Thoracic aorta (tissue), 2 donors: ENCODE results near the gene DNAJB2. TPM values are rescaled to one million over a fixed set of nuclear protein-coding genes. Genes with fewer than 3 reads are reported as not detected.

Experiments
- ATAC-seq: fragments of 150-250 bp; one replicate; pipeline ENCODE4 v1.8.0; 2017; ENCODE audit warnings: low read depth; ENCODE audit not compliant: insufficient number of reproducible peaks, low FRiP score
- DNase-seq: peaks from one replicate; pipeline ENCODE4 v3.0.0-alpha.2; 2020; ENCODE audit warnings: low spot score
- H3K27ac ChIP-seq, 2 donors: fragments of 200-600 bp; sonication (generic); 1 replicate in 1 of 2; 2 replicates in 1 of 2; pipeline ENCODE4 v1.5.1; 2016; ENCODE audit warnings: mild to moderate bottlenecking in 2 of 2, moderate library complexity in 2 of 2
- H3K27me3 ChIP-seq: fragments of 200-600 bp; sonication (generic); replicated peaks from 2 replicates; pipeline ENCODE4 v1.6.0; 2016; ENCODE audit warnings: mild to moderate bottlenecking; ENCODE audit not compliant: insufficient read depth
- H3K36me3 ChIP-seq: fragments of 200-600 bp; sonication (generic); one replicate; pipeline ENCODE4 v1.5.1; 2016
- H3K4me1 ChIP-seq, 2 donors: fragments of 200-600 bp; sonication (generic); 1 replicate in 1 of 2; 2 replicates in 1 of 2; pipeline versions ENCODE4 v1.5.1 to v1.6.0; 2016; ENCODE audit warnings: low read depth in 2 of 2, mild to moderate bottlenecking in 1 of 2; ENCODE audit not compliant: control insufficient read depth in 1 of 2
- H3K4me3 ChIP-seq: fragments of 200-600 bp; sonication (generic); 2 replicates; pipeline ENCODE4 v1.5.1; 2016; ENCODE audit warnings: mild to moderate bottlenecking
- H3K9me3 ChIP-seq: fragments of 200-600 bp; sonication (generic); 2 replicates; pipeline ENCODE4 v1.5.1; 2016
- CTCF ChIP-seq: fragments of 200-600 bp; sonication (generic); IDR thresholded peaks from one replicate; pipeline ENCODE4 v1.5.1; 2019; ENCODE audit warnings: antibody characterized with exemption
- total RNA-seq, 2 donors: library from RNA; depleted of rRNA; stranded (reverse); fragments of >200 nt; gene quantifications; one replicate each; pipeline versions ENCODE4 v1.1.0 to v1.2.3, GENCODE V29; 2016

Gene DNAJB2
- total RNA-seq, 2 donors from 2014 or later: 56.9 to 61.2 TPM

- Histone ChIP-seq H3K4me3 (peak within 1 kb of the TSS; percentile 80), H3K9me3 (no peaks in the 10 kb centered on the region), H3K27me3 (no peaks in the 10 kb centered on the region), H3K4me1 (peaks cover 30 to 54% of the 10 kb centered on the region in 2 donors), H3K36me3 (peaks cover under 1% of the 10 kb centered on the region), H3K27ac (peak within 1 kb of the TSS; percentile 91 to 92)
- ATAC-seq (peak; percentile 71), DNase-seq (no peak)
- no peak for TF ChIP-seq CTCF
Observed at GRCh38 chr2:219245148-219245898, 33.8 kb upstream of the DNAJB2 start, which contains the start of the genes GLB1L and STK16. Gene GLB1L (minus strand): TSS chr2:219245444. CDS start chr2:219243573, 1,871 bp downstream. Gene STK16 (plus strand): TSS chr2:219245479. CDS start chr2:219246000, 521 bp downstream.

- Histone ChIP-seq H3K27me3 (no peaks in the 10 kb centered on the region), H3K36me3 (peaks cover 5% of the 10 kb centered on the region), H3K4me1 (peaks cover 36 to 59% of the 10 kb centered on the region in 2 donors), H3K9me3 (no peaks in the 10 kb centered on the region), H3K4me3 (peak overlapping the region; percentile 80), H3K27ac (peak overlapping the region; percentile 91 to 92)
- no peak for ATAC-seq
- DNase-seq: no peak
- no peak for TF ChIP-seq CTCF
Observed at GRCh38 chr2:219245899-219246230, 33.3 kb upstream of the DNAJB2 start.

- DNase-seq: no peak
- Histone ChIP-seq H3K4me1 (peaks cover 42 to 66% of the 10 kb centered on the region in 2 donors), H3K4me3 (no peak overlapping the region), H3K27ac (peak overlapping the region; percentile 91 to 92), H3K9me3 (no peaks in the 10 kb centered on the region), H3K36me3 (peaks cover 7% of the 10 kb centered on the region), H3K27me3 (no peaks in the 10 kb centered on the region)
- ATAC-seq: no peak
- no peak for TF ChIP-seq CTCF
Observed at GRCh38 chr2:219246559-219246958, 32.6 kb upstream of the DNAJB2 start.

DNA sequence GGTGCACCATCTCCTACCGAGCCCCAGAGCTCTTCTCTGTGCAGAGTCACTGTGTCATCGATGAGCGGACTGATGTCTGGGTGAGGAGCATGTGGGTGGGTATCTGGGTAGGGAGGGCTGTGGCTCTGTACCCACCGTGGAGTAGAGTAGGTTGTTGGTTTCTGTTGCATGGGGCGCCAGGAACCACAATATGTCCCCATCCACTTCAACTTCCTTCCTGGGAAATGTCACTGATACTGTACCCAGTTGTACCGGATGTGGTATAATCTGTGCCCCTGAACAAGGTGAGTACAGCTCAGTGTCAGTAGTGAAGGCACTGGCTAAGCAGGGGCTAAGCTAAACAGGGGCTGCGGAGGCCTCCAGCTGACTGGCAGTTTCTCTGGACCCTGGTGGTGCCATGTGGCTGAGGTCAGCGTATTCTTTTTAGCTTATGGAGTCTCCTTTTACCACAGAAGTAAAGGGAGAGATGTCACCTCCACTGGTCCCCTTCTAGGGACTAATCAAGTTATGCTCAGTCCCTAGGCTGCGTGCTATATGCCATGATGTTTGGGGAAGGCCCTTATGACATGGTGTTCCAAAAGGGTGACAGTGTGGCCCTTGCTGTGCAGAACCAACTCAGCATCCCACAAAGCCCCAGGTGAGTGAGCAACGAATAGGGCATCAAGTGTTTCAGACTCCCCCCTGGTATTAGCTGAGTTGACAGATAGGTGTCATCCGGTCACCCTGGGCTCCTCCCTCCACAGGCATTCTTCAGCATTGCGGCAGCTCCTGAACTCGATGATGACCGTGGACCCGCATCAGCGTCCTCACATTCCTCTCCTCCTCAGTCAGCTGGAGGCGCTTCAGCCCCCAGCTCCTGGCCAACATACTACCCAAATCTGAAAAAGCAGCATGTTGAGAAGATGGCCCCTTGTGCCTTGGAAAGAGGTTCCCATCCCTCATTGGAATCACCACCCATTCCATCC is 31.2 kb upstream of the DNAJB2 start:
- Histone ChIP-seq H3K27me3 (no peaks in the 10 kb centered on the region), H3K4me3 (no peak overlapping the region), H3K36me3 (peaks cover 7% of the 10 kb centered on the region), H3K9me3 (no peaks in the 10 kb centered on the region), H3K27ac (peak overlapping the region; percentile 88 to 95), H3K4me1 (peaks cover 48 to 80% of the 10 kb centered on the region in 2 donors)
- no peak for ATAC-seq
- DNase-seq: no peak
- TF ChIP-seq CTCF: no peak

- no peaks in the 10 kb centered on the region for H3K9me3 ChIP-seq
- ATAC-seq: no peak
- H3K4me3 ChIP-seq: peak overlapping the region; percentile 59
- no peaks in the 10 kb centered on the region for H3K27me3 ChIP-seq
- H3K27ac ChIP-seq: peak overlapping the region; percentile 88 to 95
- no peak for TF ChIP-seq CTCF
- H3K36me3 ChIP-seq: peaks cover 7% of the 10 kb centered on the region
- peaks cover 48 to 82% of the 10 kb centered on the region in 2 donors for H3K4me1 ChIP-seq
- DNase-seq: no peak
Observed at GRCh38 chr2:219248845-219249202, 30.3 kb upstream of the DNAJB2 start.
